ENCODE results near the gene ARHGAP15.
A peak's percentile ranks its signal among the peaks of the same experiment; 100 is the strongest.

The ARHGAP15 gene

GRCh38 chr2:143294068-143294467, 164.8 kb downstream of the ARHGAP15 start:
- H3K27me3 Mint-ChIP-seq, result no peaks in the 10 kb centered on the region
- H3K36me3 Mint-ChIP-seq, result peaks cover 36% of the 10 kb centered on the region
- H3K4me1 Mint-ChIP-seq, result no peaks in the 10 kb centered on the region
- H3K4me3 Mint-ChIP-seq, result no peak overlapping the region
- DNase-seq, result no peak
- H3K9me3 Mint-ChIP-seq, result no peaks in the 10 kb centered on the region
- CTCF ChIA-PET, result no interaction called here
- H3K27ac Mint-ChIP-seq, result no peak overlapping the region

- no peak for DNase-seq
- H3K4me3 Mint-ChIP-seq, result no peak overlapping the region
- no peaks in the 10 kb centered on the region for H3K27me3 Mint-ChIP-seq
- H3K4me1 Mint-ChIP-seq, result no peaks in the 10 kb centered on the region
- H3K27ac Mint-ChIP-seq, result no peak overlapping the region
- CTCF ChIA-PET, result no interaction called here
- H3K36me3 Mint-ChIP-seq, result peaks cover 44% of the 10 kb centered on the region
- H3K9me3 Mint-ChIP-seq, result no peaks in the 10 kb centered on the region
Measured at GRCh38 chr2:143296089-143296488, 166.9 kb downstream of the ARHGAP15 start.

GRCh38 chr2:143297182-143297581, 168.0 kb downstream of the ARHGAP15 start:
- DNase-seq, result no peak
- no peak overlapping the region for H3K27ac Mint-ChIP-seq
- CTCF ChIA-PET, result no interaction called here
- H3K4me1 Mint-ChIP-seq, result no peaks in the 10 kb centered on the region
- no peak overlapping the region for H3K4me3 Mint-ChIP-seq
- peaks cover 45% of the 10 kb centered on the region for H3K36me3 Mint-ChIP-seq
- H3K27me3 Mint-ChIP-seq, result no peaks in the 10 kb centered on the region
- H3K9me3 Mint-ChIP-seq, result peaks cover 2% of the 10 kb centered on the region

- H3K27ac Mint-ChIP-seq, result no peak overlapping the region
- peaks cover 10% of the 10 kb centered on the region for H3K9me3 Mint-ChIP-seq
- H3K36me3 Mint-ChIP-seq, result peaks cover 61% of the 10 kb centered on the region
- H3K27me3 Mint-ChIP-seq, result no peaks in the 10 kb centered on the region
- H3K4me3 Mint-ChIP-seq, result no peak overlapping the region
- no peak for DNase-seq
- CTCF ChIA-PET, result no interaction called here
- H3K4me1 Mint-ChIP-seq, result no peaks in the 10 kb centered on the region
Measured at GRCh38 chr2:143300536-143300935, 171.3 kb downstream of the ARHGAP15 start.

GRCh38 chr2:143311426-143311825, 182.2 kb downstream of the ARHGAP15 start:
- H3K4me1 Mint-ChIP-seq, result no peaks in the 10 kb centered on the region
- H3K36me3 Mint-ChIP-seq, result peaks cover 18% of the 10 kb centered on the region
- H3K4me3 Mint-ChIP-seq, result no peak overlapping the region
- no peak overlapping the region for H3K27ac Mint-ChIP-seq
- no peak for DNase-seq
- CTCF ChIA-PET, result no interaction called here
- no peaks in the 10 kb centered on the region for H3K27me3 Mint-ChIP-seq
- H3K9me3 Mint-ChIP-seq, result no peaks in the 10 kb centered on the region

- CTCF ChIA-PET, result no interaction called here
- Mint-ChIP-seq H3K36me3 (peaks cover 20% of the 10 kb centered on the region), H3K4me3 (no peak overlapping the region), H3K27me3 (no peaks in the 10 kb centered on the region), H3K27ac (no peak overlapping the region), H3K9me3 (no peaks in the 10 kb centered on the region), H3K4me1 (no peaks in the 10 kb centered on the region)
- DNase-seq, result no peak
Measured at GRCh38 chr2:143312441-143312840, 183.2 kb downstream of the ARHGAP15 start.

GRCh38 chr2:143313861-143314260, 184.6 kb downstream of the ARHGAP15 start:
- H3K4me1 Mint-ChIP-seq, result no peaks in the 10 kb centered on the region
- peaks cover 26% of the 10 kb centered on the region for H3K36me3 Mint-ChIP-seq
- no peak overlapping the region for H3K27ac Mint-ChIP-seq
- no peaks in the 10 kb centered on the region for H3K27me3 Mint-ChIP-seq
- H3K4me3 Mint-ChIP-seq, result no peak overlapping the region
- no peaks in the 10 kb centered on the region for H3K9me3 Mint-ChIP-seq
- no peak for DNase-seq
- CTCF ChIA-PET, result no interaction called here

GRCh38 chr2:143321994-143322393, 192.8 kb downstream of the ARHGAP15 start:
- H3K27ac Mint-ChIP-seq, result peak overlapping the region; percentile 60
- H3K36me3 Mint-ChIP-seq, result peaks cover 47% of the 10 kb centered on the region
- CTCF ChIA-PET, result no interaction called here
- no peaks in the 10 kb centered on the region for H3K27me3 Mint-ChIP-seq
- H3K4me1 Mint-ChIP-seq, result peaks cover 8% of the 10 kb centered on the region
- no peaks in the 10 kb centered on the region for H3K9me3 Mint-ChIP-seq
- no peak overlapping the region for H3K4me3 Mint-ChIP-seq
- DNase-seq, result no peak

- Mint-ChIP-seq H3K9me3 (no peaks in the 10 kb centered on the region), H3K27ac (no peak overlapping the region), H3K36me3 (peaks cover 36% of the 10 kb centered on the region), H3K27me3 (no peaks in the 10 kb centered on the region), H3K4me1 (peaks cover 26% of the 10 kb centered on the region), H3K4me3 (no peak overlapping the region)
- CTCF ChIA-PET, result no interaction called here
- DNase-seq, result no peak
Measured at GRCh38 chr2:143329288-143329687, 200.1 kb downstream of the ARHGAP15 start.

GRCh38 chr2:143333168-143333791, 204.1 kb downstream of the ARHGAP15 start:
- H3K4me1 Mint-ChIP-seq, result peaks cover 14% of the 10 kb centered on the region
- no peaks in the 10 kb centered on the region for H3K27me3 Mint-ChIP-seq
- no peak for DNase-seq
- no peaks in the 10 kb centered on the region for H3K9me3 Mint-ChIP-seq
- H3K4me3 Mint-ChIP-seq, result no peak overlapping the region
- H3K27ac Mint-ChIP-seq, result no peak overlapping the region
- H3K36me3 Mint-ChIP-seq, result peaks cover 38% of the 10 kb centered on the region
- CTCF ChIA-PET, result interaction anchor here (0.6 kb wide), 1 partner anchor 222 kb away, joined by 3 read pairs; no protein-coding TSS in a partner anchor

- H3K4me1 Mint-ChIP-seq, result peaks cover 14% of the 10 kb centered on the region
- peaks cover 40% of the 10 kb centered on the region for H3K36me3 Mint-ChIP-seq
- H3K27me3 Mint-ChIP-seq, result no peaks in the 10 kb centered on the region
- no peak overlapping the region for H3K27ac Mint-ChIP-seq
- CTCF ChIA-PET, result no interaction called here
- H3K4me3 Mint-ChIP-seq, result no peak overlapping the region
- no peaks in the 10 kb centered on the region for H3K9me3 Mint-ChIP-seq
- no peak for DNase-seq
Measured at GRCh38 chr2:143333847-143334246, 204.6 kb downstream of the ARHGAP15 start.

GRCh38 chr2:143334837-143335236, 205.6 kb downstream of the ARHGAP15 start:
- Mint-ChIP-seq H3K9me3 (no peaks in the 10 kb centered on the region), H3K36me3 (peaks cover 35% of the 10 kb centered on the region), H3K27me3 (no peaks in the 10 kb centered on the region), H3K27ac (no peak overlapping the region), H3K4me3 (no peak overlapping the region), H3K4me1 (peaks cover 14% of the 10 kb centered on the region)
- CTCF ChIA-PET, result no interaction called here
- no peak for DNase-seq

GRCh38 chr2:143336719-143337210, 207.5 kb downstream of the ARHGAP15 start:
- H3K27me3 Mint-ChIP-seq, result no peaks in the 10 kb centered on the region
- no peaks in the 10 kb centered on the region for H3K9me3 Mint-ChIP-seq
- CTCF ChIA-PET, result no interaction called here
- no peak for DNase-seq
- H3K27ac Mint-ChIP-seq, result no peak overlapping the region
- no peak overlapping the region for H3K4me3 Mint-ChIP-seq
- peaks cover 14% of the 10 kb centered on the region for H3K4me1 Mint-ChIP-seq
- H3K36me3 Mint-ChIP-seq, result peaks cover 36% of the 10 kb centered on the region

GRCh38 chr2:143341478-143341877, 212.3 kb downstream of the ARHGAP15 start:
- H3K9me3 Mint-ChIP-seq, result no peaks in the 10 kb centered on the region
- no peak overlapping the region for H3K4me3 Mint-ChIP-seq
- no peak overlapping the region for H3K27ac Mint-ChIP-seq
- no peaks in the 10 kb centered on the region for H3K4me1 Mint-ChIP-seq
- CTCF ChIA-PET, result no interaction called here
- no peaks in the 10 kb centered on the region for H3K27me3 Mint-ChIP-seq
- no peak for DNase-seq
- H3K36me3 Mint-ChIP-seq, result peaks cover 18% of the 10 kb centered on the region

GRCh38 chr2:143344780-143345179, 215.6 kb downstream of the ARHGAP15 start:
- no peak overlapping the region for H3K4me3 Mint-ChIP-seq
- DNase-seq, result no peak

More at GRCh38 chr2:143344780-143345179, 215.6 kb downstream of the ARHGAP15 start:
- Mint-ChIP-seq H3K9me3 (no peaks in the 10 kb centered on the region), H3K36me3 (peaks cover 16% of the 10 kb centered on the region), H3K4me1 (no peaks in the 10 kb centered on the region), H3K27me3 (no peaks in the 10 kb centered on the region), H3K27ac (no peak overlapping the region)
- CTCF ChIA-PET, result no interaction called here

Data from activated naive CD4-positive, alpha-beta T cell treated with anti-CD3 and anti-CD28 coated beads, Interleukin-2, amount 10 ng/mL, durations not matched to agents 7 days and 5 days (primary cell).